HG03159 (cell line): ENCODE data around the gene NUDT5.
"Not testable (repeated sequence)": the region's sequence is repeated elsewhere in the genome, so short reads cannot be mapped to it uniquely, and the experiment has no call there.

Experiments
- ATAC-seq: cut with Tn5 transposase; IDR thresholded peaks from one replicate; pipeline ENCODE4 v1.9.1; 2021; ENCODE audit warnings: mild to moderate bottlenecking, moderate library complexity; ENCODE audit not compliant: unreplicated experiment

The NUDT5 gene

GRCh38 chr10:12195603-12196506 lies at the start of gene NUDT5, which contains the start of gene CDC123:
Gene NUDT5, minus strand, starts transcription at chr10:12195891. Its CDS starts 9,600 bp downstream, at chr10:12186291.
Gene CDC123, plus strand, starts transcription at chr10:12196188. Its CDS starts 58 bp downstream, at chr10:12196246.
- peak; percentile 92 for ATAC-seq

DNA sequence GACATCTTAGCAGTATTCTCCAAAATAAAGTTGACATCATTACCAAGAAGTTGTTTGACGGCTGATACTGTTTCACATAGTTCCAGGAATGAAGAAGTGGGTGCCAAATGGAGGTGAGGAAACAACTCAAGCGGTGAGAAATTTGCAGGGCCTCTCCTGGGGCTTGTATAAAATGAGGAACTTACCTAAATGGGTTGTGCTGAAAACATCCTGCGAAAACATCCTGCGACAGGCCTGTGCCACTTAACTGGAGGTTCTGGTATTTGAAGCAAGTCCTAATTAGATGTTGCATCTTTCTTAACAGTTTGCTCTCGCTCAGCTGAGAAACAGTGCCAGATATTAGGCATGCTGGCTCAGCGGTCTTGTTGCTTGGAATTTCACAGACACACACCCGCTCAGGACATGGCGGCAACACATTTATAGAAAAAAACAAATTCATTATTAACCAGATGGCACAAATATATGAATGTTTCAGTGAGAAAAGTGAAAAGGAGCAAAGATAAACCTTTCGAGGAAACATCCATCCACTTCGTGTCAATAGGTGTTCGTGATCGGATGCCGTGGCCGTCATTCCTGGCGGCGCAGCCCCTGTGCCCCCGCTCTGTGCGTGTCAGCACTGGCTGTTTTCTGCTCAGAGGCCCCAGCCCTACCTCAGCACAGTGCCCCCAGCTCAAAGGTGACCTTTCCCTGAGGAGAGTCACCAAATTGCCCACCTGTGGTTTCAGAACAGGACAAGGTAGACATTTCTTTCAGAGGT lies 48.4 kb upstream of the NUDT5 start:
- peak; percentile 54 for ATAC-seq

GRCh38 chr10:12241810-12242529 lies 46.3 kb upstream of the NUDT5 start:
- no peak for ATAC-seq

DNA sequence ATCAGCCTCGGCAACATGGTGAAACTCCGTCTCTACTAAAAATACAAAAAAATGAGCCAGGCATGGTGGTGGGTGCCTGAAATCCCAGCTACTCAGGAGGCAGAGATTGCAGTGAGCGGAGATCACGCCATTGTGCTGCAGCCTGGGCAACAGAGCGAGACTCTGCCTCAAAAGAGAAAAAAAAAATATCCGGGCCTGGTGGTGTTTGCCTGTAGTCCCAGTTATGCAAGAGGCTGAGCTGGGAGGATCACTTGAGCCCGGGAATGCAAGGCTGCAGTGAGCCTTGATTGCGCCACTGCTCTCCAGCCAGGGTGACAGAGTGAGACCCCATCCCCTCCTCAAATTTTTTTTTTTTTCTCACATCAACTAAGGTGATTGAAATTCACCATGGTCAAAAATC lies 43.1 kb upstream of the NUDT5 start:
- ATAC-seq, result no peak

DNA sequence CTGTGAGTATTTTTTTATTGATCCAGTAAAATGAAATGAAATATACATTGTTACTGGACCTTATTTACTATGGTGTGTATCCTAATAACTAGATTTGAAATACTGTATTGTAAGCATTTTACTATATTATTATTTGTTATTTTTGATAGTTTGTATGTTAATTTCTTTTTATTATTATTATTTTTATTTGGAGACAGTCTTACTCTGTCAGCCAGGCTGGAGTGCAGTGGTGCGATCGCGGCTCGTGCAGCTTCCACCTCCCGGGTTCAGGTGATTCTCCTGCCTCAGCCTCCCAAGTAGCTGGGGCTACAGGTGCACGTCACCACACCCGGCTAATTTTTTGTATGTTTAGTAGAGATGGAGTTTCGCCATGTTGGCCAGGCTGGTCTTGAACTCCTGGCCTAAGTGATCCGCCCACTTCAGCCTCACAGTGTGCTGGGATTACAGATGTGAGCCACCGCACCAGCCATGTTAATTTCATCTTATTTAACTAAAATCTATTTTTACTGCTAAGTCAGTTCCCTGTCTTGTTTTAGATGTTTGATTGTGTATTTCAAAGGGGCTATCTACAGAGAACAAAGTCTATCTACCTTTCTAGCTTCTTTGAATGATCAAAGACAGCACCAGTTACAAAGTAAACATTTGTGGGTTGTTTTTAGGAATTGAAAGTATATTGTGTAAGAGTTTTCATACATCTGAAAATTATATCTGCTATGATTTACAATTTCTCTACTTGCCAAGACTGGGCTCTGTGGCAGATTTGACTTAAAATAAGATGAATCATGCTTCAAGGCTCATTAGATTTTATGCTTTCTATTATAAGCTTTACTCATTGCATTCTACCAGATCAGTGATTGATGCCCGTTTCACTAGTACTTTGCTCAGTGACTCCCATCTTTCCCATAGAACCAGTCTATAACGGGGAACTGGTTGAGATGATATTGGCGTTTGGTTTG lies 41.9 kb upstream of the NUDT5 start:
- no peak for ATAC-seq

- ATAC-seq, result no peak
Measured at GRCh38 chr10:12235796-12236195, 40.1 kb upstream of the NUDT5 start.

DNA sequence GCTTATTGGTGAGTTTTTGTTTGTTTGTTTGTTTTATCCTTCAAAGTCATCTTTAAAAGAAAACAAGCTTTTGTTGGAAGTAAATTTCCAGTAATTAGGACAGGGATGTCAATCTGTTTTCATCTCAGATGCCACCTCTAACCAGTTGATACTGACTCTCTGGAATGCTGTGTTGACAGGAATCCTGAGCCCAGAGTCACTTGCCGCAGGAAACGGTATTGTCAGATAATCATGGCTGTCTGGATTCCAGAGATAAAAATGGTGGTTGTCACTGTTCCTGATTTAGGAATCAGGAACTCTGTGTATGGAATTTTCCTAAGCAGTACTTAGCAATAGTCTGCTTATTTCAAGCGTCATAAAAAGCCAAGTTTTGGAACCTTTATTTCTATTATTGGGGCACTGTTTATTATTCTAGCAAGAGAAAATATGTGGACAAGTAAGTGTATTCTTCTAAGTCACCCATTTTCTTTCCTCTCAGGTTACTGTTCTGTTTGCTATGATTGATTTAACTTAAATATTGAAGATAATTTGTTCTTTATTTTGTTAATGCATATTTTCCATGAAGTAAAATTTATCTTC lies 39.5 kb upstream of the NUDT5 start:
- no peak for ATAC-seq

- ATAC-seq, result not testable (repeated sequence)
Measured at GRCh38 chr10:12234687-12235086, 39.0 kb upstream of the NUDT5 start.

DNA sequence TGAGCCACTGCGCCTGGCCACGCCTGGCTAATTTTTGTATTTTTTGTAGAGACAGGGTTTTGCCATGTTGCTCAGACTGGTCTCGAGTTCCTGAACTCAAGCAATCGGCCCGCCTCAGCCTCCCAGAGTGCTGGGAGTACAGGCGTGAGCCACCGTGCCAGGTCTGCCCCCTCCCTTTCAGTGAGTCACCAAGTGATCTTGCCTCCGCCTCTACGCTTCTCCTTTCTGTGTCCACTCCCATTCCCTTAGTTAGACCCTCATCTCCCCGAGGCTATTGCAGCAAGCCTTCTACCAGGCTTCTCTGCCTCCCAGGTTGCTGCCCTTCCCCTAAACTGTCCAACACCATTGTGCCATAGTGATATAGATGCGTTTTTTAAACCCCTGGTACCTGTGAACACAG lies 33.2 kb upstream of the NUDT5 start:
- no peak for ATAC-seq

DNA sequence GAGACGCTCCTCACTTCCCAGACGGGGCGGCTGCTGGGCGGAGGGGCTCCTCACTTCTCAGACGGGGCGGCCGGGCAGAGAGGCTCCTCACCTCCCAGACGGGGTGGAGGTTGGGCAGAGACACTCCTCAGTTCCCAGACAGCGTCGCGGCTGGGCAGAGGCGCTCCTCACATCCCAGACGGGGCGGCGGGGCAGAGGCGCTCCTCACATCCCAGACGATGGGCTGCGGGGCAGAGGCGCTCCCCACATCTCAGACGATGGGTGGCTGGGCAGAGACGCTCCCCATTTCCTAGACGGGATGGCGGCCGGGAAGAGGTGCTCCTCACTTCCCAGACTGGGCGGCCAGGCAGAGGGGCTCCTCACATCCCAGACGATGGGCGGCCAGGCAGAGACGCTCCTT lies 30.7 kb upstream of the NUDT5 start:
- ATAC-seq, result not testable (repeated sequence)

DNA sequence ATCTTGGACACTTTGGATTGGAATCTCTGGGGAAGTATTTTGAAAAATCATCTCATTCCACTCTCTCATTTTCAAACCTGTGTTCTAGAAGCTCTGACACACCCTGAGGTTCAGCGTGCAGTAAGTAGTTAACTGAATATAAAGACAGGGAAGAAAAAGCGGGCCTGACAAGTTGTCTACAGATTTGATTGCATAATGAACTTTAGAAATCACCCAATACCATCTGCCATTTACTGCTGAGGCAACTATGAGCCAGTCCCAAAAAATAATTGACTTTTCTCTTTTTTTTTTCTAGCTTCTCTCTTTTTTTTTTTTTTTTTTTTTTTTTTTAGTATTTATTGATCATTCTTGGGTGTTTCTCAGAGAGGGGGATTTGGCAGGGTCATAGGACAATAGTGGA lies 29.8 kb upstream of the NUDT5 start:
- ATAC-seq, result no peak

GRCh38 chr10:12221323-12222298 lies 25.9 kb upstream of the NUDT5 start:
- ATAC-seq, result no peak

DNA sequence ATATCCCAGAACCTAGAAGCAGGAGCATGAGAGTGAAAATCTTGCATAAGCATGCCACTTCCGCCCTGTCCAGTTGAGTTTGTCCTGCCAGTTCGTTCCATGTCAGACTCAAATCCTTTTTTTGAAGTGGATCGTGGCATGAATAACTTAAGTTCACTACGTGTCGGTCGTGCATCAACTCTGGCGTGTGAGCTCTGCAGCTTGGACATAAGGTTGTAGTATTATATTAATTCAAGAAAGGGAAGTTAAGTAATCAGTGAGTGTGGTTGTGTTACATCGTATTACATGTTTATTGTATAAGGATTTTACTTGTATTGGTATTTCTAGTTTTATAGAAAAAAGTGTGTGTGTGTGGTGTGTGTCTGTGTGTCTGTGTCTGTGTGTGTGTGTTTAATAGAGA lies 23.3 kb upstream of the NUDT5 start:
- ATAC-seq, result no peak

DNA sequence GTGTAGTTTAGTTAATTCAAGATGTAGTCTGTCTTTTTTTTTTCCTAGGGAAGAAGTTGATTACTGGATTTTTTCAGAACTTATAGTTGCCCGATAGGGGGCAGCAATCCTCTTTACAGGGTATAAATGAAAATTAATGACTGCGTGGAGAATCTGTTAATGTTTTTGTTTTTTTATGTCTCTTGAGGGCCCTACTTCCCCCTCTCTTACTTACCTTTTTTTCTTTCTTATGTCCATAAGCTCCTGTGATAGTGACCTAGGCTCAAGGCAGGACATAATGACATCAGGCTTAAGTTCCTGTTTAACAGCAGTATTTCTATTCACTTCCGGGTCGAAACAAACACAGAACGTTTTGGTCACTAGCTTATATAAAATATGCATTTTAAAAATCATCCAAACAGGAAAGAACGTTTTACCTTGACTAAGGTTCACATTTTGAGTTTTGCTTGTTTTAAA lies 19.1 kb upstream of the NUDT5 start:
- ATAC-seq, result no peak

GRCh38 chr10:12214093-12214492 lies 18.4 kb upstream of the NUDT5 start:
- ATAC-seq, result no peak

DNA sequence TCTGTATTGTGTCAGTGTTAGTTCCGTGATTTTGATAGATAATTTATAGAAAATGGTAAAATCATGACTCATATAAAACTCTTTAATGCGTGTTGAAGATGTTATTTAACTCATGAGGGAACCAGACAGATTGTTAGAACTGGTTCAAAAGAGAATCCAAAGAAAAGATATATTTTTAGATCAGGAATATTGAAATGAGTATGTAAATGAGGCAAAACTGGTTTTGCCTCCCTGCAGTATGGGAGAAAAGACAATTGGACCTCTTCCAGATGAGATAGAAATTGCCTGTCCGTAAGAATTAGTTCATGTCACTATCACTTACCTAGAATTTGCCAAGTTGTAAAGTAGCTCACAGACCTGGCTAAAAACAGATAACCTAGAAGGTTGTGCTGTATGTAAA lies 17.9 kb upstream of the NUDT5 start:
- no peak for ATAC-seq

DNA sequence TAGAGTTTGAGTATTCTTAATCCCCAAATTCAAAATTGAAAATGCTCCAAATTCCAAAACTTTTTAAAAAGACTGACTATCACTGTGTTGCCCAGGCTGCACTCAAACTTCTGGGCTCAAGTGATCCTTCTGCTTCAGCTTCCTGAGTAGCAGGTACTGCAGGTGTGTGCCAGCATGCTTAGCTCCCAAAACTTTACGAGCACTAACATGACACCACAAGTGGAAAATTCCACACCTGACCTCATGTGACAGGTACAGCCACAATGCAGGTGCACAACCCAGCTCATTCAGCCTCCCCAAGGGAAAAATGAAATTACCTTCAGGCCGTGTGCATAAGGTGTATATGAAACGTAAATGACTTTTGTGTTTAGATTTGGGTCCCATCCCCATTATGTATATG lies 16.8 kb upstream of the NUDT5 start:
- no peak for ATAC-seq

- no peak for ATAC-seq
Measured at GRCh38 chr10:12208460-12208859, 12.8 kb upstream of the NUDT5 start.

- ATAC-seq, result no peak
Measured at GRCh38 chr10:12207114-12207513, 11.4 kb upstream of the NUDT5 start.
